CD4-positive, alpha-beta T cell treated with Interleukin-1 beta for 1 hour (primary cell): Measurements from ENCODE around the gene NKX2-1.
"Not testable (repeated sequence)": the region's sequence is repeated elsewhere in the genome, so short reads cannot be mapped to it uniquely, and the experiment has no call there.

Experiments used
- DNase-seq, 2 donors: peaks; one replicate each; pipeline ENCODE4 v3.0.0-alpha.2; 2020 to 2022

Gene NKX2-1

GRCh38 chr14:36505181-36505815, 14.7 kb downstream of the NKX2-1 start:
- DNase-seq = no peak

- DNase-seq = no peak
Measured at GRCh38 chr14:36504771-36505175, 15.3 kb downstream of the NKX2-1 start.

GRCh38 chr14:36503771-36504741, 16.0 kb downstream of the NKX2-1 start:
- no peak for DNase-seq

GRCh38 chr14:36502558-36503508, 17.2 kb downstream of the NKX2-1 start:
- no peak for DNase-seq

- DNase-seq = no peak
Measured at GRCh38 chr14:36498938-36499337, 21.1 kb downstream of the NKX2-1 start.

GRCh38 chr14:36496346-36496745, 23.7 kb downstream of the NKX2-1 start:
- DNase-seq = no peak

GRCh38 chr14:36495666-36496065, 24.4 kb downstream of the NKX2-1 start:
- DNase-seq = no peak

- no peak for DNase-seq
Measured at GRCh38 chr14:36493761-36494160, 26.3 kb downstream of the NKX2-1 start.

- DNase-seq = no peak
Measured at GRCh38 chr14:36485773-36486172, 34.3 kb downstream of the NKX2-1 start.

GRCh38 chr14:36479344-36479743, 40.7 kb downstream of the NKX2-1 start:
- DNase-seq = no peak

GRCh38 chr14:36478782-36479181, 41.2 kb downstream of the NKX2-1 start:
- no peak for DNase-seq

- DNase-seq = no peak
Measured at GRCh38 chr14:36477266-36477665, 42.8 kb downstream of the NKX2-1 start.

- not testable (repeated sequence) for DNase-seq
Measured at GRCh38 chr14:36476061-36476460, 44.0 kb downstream of the NKX2-1 start.

- no peak for DNase-seq
Measured at GRCh38 chr14:36474593-36474992, 45.4 kb downstream of the NKX2-1 start.

- no peak for DNase-seq
Measured at GRCh38 chr14:36471431-36471830, 48.6 kb downstream of the NKX2-1 start.

GRCh38 chr14:36467332-36467731, 52.7 kb downstream of the NKX2-1 start:
- no peak for DNase-seq
